Measurements from ENCODE around the gene RPS6KA2.

The RPS6KA2 gene

DNA sequence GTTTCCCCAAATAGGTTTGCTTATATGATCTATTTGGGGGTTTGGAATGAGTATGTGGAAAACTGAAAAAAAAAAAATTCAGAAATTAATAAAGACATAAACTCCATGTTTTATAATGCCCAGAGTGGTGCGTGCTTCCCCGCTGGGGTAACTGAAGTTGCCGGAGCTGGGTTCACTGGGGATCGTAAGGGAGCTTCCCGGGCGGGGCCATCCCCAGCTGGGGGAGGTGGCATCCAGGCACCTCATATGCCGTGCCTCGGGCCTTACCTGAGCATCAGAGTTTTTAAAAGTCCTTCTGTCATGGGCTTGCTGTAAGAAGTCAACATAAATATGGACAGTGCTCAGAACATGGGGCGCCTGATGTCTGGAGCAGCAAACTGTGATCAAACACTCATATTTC, 22.7 kb downstream of the RPS6KA2 start:
- TF ChIP-seq, protein P1, sequence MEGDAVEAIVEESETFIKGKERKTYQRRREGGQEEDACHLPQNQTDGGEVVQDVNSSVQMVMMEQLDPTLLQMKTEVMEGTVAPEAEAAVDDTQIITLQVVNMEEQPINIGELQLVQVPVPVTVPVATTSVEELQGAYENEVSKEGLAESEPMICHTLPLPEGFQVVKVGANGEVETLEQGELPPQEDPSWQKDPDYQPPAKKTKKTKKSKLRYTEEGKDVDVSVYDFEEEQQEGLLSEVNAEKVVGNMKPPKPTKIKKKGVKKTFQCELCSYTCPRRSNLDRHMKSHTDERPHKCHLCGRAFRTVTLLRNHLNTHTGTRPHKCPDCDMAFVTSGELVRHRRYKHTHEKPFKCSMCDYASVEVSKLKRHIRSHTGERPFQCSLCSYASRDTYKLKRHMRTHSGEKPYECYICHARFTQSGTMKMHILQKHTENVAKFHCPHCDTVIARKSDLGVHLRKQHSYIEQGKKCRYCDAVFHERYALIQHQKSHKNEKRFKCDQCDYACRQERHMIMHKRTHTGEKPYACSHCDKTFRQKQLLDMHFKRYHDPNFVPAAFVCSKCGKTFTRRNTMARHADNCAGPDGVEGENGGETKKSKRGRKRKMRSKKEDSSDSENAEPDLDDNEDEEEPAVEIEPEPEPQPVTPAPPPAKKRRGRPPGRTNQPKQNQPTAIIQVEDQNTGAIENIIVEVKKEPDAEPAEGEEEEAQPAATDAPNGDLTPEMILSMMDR (IDR thresholded peaks at IDR 0.05): no peak
- DNase-seq: no peak
- no peak overlapping the region for H3K27ac ChIP-seq
- no peaks in the 10 kb centered on the region for H3K36me3 ChIP-seq
- no peaks in the 10 kb centered on the region for H3K9me3 ChIP-seq
- H3K27me3 ChIP-seq: no peaks in the 10 kb centered on the region
- H3K4me1 ChIP-seq: peaks cover 0 to under 1% (median 0%) of the 10 kb centered on the region in 4 donors
- H3K4me3 ChIP-seq: no peak overlapping the region
- intact Hi-C loops (cut with DNase I; ENCODE audit: low total_unique reads): no loop called here

DNA sequence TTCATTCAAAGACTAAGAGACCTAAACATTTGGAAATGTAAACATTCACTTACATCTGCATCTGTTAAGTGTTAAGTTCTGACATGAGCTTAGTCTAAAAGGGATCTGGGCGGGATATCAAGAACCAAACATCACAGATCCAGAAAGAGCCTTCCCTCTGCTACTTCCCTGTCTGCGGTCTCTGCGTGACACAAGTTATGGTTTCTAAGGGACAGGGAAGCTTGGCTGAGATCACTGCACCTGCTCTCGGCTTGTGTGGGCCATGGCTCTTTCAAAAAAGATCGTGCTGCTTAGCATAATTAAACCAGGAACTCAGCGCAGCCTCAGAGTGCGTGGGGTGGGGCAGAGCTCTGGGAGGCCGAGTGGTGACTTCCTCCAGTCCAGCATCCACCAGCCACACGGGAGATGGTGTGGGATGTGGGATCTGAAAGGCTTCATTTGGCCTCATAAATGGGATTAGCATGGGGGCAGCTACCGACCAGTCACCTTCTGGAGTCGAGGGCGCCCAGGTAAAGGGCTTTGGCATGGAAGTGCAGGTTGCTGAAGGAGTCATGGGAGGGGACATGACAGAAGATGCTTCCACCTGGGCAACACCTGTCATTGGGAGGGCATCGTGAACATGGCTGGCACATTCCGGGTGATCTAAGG, 23.9 kb downstream of the RPS6KA2 start:
- Histone ChIP-seq H3K27ac (no peak overlapping the region), H3K9me3 (no peaks in the 10 kb centered on the region), H3K4me1 (peaks cover 0 to 12% (median 2%) of the 10 kb centered on the region in 4 donors), H3K27me3 (no peaks in the 10 kb centered on the region), H3K4me3 (no peak overlapping the region), H3K36me3 (no peaks in the 10 kb centered on the region)
- intact Hi-C loops (cut with DNase I; ENCODE audit: low total_unique reads): no loop called here
- no peak for DNase-seq
- TF ChIP-seq, protein P1 (IDR thresholded peaks at IDR 0.05): no peak

DNA sequence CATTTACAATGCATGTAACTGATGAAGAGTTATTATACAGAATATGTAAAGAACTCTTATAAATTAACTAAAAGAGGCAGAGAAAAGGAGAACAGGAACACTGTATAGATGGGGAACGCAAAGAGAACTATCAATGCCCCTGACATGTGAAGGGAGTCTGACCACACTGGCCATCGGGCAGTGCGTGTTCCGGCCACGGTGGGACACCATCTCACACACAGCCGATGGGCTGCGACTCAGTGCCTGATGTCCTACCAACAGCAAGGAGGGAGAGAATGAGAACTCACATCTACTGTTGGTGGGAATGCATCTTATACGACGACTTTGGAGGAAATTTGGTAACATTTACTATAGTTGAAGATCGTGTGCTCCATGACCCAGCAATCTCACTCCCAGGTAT, 25.1 kb downstream of the RPS6KA2 start:
- DNase-seq: no peak
- Histone ChIP-seq H3K27me3 (no peaks in the 10 kb centered on the region), H3K4me1 (peaks cover 0 to 18% (median 3%) of the 10 kb centered on the region in 4 donors), H3K9me3 (no peaks in the 10 kb centered on the region), H3K4me3 (no peak overlapping the region), H3K27ac (no peak overlapping the region), H3K36me3 (no peaks in the 10 kb centered on the region)
- TF ChIP-seq, protein P1 (IDR thresholded peaks at IDR 0.05): no peak
- intact Hi-C loops (cut with DNase I; ENCODE audit: low total_unique reads): no loop called here

DNA sequence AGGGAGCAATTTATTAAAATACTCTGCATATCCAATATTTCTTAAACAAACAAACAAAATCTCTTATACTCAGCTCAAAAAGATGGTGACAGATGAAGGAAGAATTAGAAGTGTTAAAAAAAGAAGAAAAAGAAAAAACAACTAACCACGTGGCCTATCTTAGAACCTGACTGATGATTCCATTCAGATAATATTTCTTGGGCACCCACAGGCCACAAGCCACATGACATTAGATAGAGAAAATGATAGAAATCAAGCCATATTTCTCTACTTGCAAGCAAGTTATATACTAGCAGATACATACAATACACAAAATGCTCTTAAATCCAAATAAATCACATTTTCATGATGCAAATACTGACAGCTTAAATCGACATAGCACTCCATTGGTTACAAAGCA, 26.1 kb downstream of the RPS6KA2 start:
- no peaks in the 10 kb centered on the region for H3K9me3 ChIP-seq
- DNase-seq: no peak
- no peak overlapping the region for H3K4me3 ChIP-seq
- peaks cover 0 to 18% (median 3%) of the 10 kb centered on the region in 4 donors for H3K4me1 ChIP-seq
- H3K36me3 ChIP-seq: no peaks in the 10 kb centered on the region
- no peaks in the 10 kb centered on the region for H3K27me3 ChIP-seq
- no peak overlapping the region for H3K27ac ChIP-seq
- TF ChIP-seq, protein P1 (IDR thresholded peaks at IDR 0.05): no peak
- intact Hi-C loops (cut with DNase I; ENCODE audit: low total_unique reads): no loop called here

DNA sequence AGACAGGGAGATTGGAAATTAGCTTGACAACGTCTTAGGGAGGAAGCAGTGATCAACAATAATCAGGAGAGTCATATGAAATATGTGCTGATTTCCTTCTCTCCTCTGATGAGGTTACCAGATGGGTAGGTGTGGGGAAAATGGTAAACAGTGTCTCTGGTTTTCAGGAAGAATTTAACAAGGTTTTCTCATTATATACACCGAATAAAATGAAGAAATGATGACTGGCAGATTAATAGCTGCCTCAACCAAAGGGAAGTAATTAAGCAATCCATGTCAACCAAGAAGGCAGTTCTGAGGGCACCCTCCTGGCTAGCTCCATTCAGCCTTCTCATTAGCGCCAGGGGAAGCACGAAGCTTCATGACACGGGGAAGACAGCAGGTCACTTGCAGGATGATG, 27.8 kb downstream of the RPS6KA2 start:
- Histone ChIP-seq H3K4me1 (peaks cover 0 to 18% (median 3%) of the 10 kb centered on the region in 4 donors), H3K27me3 (no peaks in the 10 kb centered on the region), H3K36me3 (no peaks in the 10 kb centered on the region), H3K27ac (peak overlapping the region; percentile 59 to 62), H3K4me3 (no peak overlapping the region), H3K9me3 (no peaks in the 10 kb centered on the region)
- intact Hi-C loops (cut with DNase I; ENCODE audit: low total_unique reads): no loop called here
- TF ChIP-seq, protein P1 (IDR thresholded peaks at IDR 0.05): no peak
- no peak for DNase-seq
